GM04504 (cell line): ENCODE results near the gene USP48.

ENCODE experiments used
- DNase-seq: peaks from one replicate; pipeline ENCODE4 v3.0.0-alpha.2; 2012; ENCODE audit warnings: low read depth

The USP48 gene

DNA sequence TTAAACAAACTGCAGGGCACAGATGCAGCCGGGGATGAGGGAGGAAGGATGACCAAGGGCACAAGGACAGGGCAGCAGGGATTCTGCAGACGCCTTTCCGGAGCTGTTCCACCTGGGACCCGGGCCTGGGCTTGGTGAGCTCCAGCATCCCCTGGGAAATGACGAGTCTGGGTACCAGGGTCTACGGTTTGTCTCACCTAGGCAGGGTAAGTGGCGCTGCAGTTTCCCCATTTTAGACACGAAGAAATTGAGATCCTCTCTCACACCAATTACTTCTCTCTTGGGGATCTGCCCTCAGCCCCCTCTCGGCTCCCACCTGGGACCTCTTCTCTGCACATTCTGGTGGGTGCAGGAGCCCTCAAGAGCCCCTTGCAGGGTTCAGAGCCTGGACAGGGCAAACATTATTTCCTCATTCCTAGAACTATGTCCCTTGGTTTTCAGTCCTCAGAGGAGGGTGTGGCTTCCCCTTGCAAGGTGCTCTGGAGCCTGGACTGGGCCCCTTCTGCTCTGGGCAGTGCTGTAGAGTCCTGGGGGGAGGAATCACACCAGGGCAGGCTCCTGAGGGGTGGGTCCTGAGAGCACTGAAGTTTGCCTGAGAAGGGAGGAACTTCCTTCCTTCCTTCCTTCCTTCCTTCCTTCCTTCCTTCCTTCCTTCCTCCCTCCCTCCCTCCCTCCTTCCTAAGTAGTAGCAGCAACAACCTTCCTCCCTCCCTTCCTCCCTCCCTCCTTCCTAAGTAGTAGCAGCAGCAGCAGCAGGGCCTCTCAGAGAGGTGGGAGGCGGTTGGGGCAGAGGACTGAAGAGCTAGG lies 129.8 kb downstream of the USP48 start:
- no peak for DNase-seq

DNA sequence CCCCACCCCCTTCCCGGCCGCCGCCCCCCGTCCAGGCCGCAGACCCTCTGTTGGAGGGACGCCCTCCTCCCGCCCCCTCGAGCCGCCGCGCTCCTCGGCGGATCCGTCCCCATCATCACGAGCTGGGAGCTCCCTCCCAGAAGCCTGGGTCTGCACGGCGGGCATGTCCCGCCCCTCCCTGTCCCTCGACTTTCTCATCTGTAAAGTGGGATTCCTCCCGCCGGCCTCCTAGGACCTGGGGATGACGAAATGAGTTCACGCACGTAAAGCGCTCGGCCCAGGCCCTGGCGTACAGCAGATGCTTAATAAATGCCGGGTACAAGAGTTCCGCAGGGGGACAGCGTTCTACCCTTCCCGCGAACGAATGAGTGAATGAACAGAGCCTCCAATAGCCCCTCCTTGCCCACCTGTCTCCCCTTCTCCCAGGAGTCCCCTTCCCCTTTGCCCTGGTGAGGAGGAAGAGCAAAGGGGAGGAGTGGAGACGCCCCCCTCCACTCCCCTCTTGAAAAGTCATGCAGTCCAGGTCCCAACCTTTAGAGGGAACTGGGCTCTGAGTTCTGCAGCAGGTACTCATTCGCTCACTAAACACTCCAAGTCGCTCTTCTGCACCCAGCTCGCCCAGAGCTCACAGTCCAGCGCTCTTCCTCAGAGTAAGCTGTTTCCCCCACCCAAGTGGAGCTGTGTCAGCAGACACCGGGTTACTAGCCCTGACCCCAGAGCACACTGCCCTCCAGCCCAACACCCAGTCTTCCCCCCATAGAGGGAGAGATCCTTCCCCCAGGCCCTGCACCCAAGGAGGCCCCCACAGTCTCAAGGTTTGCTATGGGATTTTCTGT lies 130.6 kb downstream of the USP48 start:
- DNase-seq, result no peak

DNA sequence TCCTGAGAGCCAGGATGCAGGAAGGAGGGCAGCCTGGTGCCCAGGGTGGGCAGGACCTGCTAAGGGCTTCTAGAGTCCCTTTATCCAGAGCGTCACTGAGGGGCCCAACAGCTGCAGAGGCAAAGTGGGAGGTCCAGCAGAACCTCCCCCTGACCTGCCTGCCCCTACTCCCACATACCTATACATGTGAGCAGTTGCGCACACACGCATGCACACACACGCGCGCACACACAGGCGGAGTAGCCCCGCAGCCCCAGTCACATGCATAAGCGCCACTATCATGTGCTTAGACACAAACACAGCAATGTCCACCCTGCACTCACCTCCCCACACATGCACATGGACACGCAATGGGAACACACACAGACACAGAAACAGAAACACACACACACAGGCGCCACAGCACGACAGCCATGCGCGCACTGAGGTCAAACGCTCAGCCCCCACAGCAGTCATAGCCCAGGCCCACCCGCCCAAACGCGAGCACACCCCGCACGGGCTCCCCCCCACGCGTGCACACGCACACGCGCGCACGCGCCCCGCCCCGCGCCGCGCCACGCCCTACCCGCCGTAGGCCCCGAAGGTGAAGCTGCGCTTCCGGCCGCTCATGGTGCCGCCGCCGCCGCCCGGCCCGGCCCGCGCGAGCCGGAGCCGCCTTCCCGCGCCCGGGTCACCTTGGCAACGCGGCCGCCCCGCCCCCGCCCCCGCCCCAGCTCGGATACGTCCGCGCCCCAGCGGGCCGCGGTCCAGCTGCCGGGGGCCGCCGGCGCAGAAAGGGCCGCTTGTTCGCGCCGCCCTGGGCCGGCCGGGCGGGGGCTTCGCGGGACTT lies 131.5 kb downstream of the USP48 start:
- no peak for DNase-seq

DNA sequence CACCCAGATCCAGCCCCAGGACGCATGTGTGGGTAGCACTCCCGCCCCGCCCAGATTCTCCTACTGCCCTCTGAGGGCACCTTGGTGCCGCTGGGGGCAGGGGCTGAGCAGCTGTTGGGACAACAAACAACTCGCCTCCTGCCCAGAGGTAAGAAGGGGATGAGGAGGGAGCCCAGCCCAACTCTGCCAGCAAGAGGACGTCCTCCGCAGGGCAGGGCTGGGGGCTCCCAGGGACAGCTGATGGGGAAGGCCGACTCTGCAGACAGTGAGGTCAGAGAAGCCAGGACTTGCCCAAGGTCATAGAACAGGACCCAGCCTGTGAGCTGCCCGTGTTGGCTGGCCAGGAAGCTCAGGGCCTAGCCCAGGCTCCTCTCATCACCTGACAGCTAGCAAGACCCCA lies 132.5 kb downstream of the USP48 start:
- DNase-seq, result no peak

DNA sequence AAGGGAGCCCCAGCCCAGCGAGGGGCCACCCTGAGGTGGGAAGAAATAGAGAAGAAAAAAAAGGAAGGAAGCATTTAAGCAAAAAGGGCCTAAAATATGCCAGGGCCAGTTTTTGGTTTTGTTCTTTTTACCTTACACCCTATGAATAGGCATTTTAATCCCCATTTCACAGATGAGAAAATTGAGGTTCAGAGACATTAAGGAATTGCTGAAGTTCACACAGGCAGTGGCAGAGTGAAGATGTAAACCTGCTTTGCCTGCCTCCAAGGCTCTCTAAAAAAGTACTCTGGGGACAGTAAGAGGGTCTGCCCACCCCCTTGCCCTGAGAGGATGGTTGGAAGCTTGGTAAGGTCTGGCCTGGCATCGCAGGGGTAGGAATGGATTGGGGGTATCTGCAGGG lies 133.6 kb downstream of the USP48 start:
- no peak for DNase-seq

DNA sequence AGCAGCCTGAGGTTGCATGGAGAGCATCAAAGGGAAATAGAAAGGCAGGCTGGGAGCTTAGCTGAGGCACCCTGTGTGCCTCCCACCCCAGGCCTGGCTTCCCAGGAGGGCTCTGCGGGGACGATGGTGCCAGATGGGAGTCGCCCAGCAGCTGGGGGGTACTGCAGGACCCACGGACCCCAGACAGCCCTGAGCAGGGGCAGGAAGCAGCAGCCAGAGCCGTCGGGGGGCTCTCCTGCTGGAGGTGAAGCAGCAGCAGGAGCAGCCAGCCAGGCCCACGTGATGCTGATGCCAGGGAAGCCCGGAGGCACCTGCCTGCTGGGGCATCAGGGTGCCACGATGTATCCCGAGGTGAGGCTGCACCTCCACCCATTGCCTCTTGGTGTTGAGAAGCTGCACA lies 134.2 kb downstream of the USP48 start:
- DNase-seq, result no peak

DNA sequence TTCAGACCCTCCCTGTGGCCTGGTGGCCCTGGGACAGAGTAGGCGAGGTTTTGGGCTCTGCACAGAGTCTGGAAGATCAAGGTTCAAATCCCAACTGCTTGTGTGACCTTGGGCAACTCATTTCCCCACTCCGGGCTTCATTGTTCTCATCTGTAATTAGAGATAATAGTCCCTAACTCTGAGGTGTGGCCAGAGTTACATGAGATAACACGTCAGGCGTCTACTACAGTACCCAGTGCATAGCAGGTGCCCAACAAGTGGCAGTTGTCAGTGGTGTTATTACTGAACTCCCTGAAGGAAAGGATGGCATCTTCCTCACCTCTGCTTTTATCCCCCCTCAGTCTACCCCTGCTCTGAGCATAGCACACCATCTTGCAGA lies 134.6 kb downstream of the USP48 start:
- DNase-seq, result no peak

DNA sequence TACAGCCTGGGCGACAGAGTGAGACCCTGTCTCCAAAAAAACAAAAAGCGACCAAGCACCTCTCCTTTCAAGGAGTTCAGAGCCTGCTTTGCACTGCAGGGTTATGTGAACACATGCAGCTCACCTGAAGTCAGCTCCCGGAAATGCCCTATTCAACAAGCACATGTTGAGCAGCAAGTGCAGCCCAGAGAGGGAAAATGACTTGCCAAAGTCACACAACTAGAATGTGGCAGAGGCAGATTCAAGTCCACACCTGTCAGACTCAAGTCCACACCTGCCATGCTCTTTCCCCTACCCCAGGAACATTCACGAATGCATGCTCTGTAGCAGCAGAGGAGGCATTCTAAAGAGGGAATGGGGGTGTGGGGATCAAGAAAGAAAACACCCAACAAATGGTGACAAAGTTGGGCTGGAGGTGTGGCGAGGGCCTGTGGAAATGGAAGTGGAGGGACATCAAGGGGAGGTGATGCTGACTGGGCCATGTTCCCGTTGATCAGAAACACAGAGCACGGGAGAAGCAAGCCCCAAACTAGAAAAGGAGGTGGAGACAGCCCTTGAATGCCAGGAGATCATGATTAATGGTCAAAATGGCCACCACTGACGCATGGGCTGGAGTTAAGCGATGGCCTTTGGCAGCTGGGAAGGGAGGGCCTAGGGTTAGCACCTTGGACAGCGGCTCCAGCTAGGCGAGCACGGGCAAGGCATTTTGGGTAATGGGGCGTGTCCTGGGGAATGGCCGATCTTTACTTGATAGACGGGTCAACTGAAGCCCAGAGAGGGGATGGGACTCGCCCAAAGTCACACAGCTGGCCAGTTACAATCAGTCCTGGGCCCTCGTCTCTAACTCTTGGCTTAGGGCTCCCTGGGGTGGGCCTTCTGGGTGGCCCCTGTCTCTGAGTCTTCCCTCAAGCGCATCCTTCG lies 135.3 kb downstream of the USP48 start:
- peak; percentile 24 for DNase-seq

DNA sequence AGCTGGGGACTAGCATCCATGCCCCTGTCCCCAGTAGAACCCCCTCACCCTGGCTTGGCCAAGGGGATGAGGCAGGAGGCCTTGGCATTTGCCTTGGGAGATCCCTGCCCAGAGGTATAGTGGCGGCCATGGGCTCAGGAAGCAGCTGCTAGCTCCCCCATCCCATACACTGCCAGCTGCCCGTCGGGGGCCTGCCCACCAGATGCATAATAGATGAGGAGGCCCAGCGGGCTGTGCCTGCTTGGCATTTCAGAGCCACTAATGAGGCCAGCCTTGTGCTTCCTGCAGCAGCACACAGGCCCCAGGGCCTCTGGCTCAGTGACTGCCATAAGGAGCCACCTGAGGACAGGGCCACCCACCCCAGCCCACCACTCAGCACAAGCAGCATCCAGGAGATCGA lies 137.4 kb downstream of the USP48 start:
- no peak for DNase-seq

DNA sequence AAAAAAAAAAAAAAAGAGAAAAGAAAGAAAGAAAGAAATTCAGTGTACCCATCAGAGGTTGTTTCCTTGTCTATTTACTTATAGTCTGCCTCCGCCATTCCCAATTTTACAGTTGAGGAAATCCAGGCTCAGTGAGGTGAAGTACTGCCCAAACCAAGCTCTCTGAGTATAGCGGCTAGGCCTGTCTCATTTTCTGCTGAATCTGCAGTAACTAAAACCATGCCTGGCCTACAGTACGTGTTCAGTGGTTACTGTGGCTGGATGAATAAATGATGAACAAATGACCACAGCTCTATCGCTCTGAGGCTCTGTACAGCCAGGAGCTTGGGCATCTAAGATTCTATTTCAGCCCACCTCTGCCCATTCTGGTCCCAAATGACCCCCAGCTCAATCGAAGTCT lies 138.0 kb downstream of the USP48 start:
- DNase-seq, result no peak

DNA sequence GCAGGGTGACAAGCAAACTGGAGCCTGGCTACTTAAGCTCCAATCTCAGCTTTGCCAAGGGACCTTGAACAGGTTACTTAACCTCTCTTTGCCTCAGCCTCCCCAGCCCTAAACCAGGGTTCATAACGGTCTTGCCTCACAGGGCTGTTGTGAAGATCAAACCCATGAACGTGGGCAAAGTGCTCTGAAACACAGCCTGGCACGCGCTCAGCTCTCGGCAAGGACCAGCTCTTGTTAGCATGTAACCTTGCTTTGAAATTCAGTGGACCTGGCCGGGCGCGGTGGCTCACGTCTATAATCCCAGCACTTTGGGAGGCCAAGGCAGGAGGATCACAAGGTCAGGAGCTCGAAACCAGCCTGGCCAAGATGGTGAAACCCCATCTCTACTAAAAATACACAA lies 138.6 kb downstream of the USP48 start:
- no peak for DNase-seq

DNA sequence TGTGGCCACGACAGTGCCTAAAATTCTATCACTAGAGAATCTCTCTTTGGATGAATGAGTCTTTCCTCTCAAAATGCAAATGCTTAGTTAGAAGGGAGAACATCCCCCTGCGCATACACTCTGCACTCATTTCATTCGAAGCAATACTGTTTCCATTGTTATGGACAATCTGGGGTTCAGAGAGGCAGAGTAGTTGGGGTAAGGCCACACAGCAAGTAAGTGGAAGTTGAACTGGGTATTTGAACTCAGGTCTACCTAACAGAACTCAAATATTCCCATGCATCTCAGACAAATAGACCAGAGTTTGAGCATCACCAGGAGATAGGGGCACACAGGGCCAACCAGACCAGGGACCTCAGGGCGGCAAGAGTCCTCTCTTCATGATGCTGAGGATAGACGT lies 139.3 kb downstream of the USP48 start:
- DNase-seq, result no peak

DNA sequence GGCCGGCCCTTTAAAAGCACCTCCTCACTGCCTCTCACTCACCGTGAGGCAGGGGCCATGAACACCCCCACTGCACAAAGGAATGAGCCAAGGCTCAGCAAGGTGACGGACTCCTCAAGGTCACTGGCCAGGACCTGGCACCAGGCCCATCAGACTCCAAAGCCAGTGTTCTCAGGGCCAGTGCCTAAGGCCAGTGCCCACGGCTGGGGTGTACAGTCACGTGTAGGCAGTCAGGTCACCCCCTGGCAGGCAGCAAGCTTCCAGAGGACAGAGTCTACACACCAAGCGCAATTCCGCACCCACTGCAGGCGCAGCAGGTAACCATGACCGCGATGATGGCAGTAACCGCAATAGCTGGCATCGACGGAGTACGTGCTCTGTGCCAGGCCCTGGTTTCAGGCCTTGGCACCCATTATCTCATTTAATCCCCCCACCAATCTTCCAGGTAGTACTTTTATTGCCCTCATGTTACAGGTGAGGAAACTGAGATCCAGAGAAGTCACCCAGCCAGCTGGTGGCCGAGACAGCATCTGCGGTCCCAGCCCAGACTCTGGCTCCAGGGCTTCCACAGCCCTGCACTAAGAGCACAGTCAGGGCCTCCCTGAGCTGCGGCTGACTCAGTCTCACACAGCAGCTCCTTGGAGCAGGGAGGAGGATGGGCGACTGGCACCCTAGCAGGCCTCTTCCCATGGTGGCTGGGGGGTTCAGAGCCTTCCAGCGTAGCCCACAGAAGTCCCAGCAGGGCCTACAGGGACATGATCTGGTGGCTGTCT lies 140.8 kb downstream of the USP48 start:
- no peak for DNase-seq

DNA sequence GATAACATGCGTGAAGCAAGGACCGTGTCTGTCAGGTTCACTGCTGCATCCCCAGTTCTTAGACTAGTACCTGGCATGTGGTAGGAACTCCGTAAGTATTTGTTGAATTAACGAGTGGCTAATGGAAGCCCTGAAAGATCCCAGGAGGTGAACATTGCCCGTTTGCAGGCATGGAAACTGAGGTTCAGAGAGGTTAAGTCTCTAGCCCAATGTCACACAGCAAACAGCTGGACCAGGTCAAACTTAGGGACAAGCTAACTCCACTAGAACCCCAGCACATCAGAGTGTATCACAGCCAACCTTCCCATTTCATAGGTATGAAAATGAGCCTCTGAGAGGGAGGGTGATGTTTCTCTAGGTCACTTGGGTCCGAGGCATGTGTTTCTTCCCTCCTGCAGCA lies 141.4 kb downstream of the USP48 start:
- DNase-seq, result no peak

DNA sequence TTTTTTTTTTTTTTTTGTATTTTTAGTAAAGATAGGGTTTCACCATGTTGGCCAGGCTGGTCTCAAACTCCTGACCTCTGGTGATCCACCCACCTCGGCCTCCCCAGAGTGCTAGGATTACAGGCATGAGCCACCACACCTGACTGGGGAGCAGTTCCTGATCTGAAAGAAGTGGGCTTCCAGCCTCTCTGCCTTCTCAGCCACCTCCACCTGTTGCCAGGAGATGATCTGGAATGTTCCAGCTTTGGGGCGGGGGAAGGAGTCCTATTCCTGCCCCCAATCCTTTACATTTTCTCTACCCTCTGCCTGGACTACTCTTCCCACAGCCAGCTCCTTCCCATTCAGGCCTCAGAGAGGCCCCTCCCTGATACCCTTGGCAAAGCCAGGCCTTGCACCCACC lies 141.9 kb downstream of the USP48 start:
- DNase-seq, result no peak

DNA sequence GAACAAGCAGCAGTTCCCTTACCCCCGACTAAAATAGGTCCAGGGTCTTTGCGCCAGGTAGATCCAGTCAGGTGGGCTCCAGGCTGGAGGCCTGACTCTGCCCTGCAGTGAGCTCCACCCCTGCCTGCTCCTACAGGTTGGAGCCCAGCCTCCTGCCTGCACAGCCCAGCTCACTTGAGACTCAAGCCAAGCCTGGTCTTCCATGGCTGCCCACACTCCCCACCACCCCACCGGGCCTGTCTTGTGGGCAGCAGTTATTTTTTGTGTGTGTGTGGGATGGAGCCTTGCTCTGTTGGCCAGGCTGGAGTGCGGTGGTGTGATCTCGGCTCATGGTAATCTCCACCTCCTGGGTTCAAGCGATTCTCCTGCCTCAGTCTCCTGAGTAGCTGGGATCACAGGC lies 142.3 kb downstream of the USP48 start:
- no peak for DNase-seq

DNA sequence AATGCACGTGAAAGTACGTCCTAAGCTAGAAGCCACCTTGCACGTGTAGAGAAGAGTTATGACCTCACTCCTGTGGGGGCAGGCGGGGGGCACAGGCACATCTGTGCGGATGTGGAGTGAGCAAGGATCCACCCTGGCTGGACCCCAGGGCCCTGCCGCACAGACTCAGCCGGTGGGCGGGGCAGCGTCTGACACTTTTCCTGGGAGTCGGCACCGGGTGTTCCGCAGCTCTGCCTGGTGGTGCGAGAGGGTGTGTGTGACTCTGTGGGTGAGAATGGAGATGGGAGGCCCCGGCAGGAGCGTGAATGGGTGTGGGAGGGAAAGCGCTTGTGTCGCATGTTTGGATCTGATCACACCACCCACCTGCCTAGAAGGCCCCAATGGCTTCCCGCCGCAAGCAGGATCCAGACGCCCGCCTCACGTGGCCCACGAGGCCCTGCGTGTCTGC lies 143.3 kb downstream of the USP48 start:
- DNase-seq, result no peak

DNA sequence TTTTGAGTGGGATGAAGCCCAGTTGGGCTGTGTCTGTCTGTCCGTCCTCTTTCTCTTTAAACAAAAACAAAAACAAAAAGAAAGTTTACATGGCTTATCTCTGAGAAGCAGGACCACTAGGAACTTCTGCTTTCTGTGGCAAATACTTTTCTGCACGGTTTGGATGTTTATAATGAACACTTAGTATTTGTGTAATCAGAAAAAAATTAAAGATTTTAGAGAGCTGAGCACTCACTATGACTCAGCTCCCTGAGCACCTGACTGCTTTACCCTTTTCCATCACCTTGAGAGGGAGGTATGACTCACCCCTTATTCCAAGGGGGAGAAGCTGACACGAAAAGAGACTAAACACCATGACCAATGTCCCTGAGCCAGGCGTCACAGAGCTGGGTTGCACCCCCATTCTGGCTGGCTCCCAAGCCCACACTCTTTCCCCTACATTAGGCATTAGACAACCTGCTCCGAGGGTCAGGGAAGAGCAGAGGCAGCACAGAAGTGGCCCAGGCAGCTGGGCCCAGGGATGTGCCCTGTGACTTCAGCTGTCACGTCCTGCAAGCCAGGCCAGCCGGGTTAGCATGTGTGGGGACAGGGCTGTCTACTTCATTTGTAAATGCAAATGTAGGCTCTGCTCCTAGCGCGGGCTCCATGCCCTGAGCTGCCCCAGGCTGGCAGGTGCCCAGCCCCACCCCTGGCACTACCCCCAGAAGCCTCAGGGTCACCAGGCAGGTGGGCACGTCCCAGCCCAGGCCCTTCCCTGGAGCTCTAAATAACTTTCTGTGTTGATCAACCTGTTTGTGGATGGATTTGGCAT lies 144.2 kb downstream of the USP48 start:
- DNase-seq, result no peak

DNA sequence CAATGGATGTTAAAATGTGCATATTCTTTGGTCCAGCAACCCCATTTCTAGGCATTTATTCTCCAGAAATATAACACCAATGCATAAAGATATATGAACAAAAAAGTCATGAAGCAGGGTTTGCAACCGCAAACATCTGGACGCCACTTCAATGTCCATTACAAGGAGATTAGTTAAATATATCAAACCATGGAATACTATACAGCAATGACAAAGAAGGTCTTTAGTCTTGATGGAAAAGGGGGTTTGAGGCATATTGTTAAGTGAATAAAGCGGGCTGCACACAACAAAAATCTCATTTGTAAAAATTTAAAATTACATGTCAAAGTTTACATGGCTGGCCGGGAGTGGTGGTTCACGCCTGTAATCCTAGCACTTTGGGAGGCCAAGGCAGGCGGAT lies 145.4 kb downstream of the USP48 start:
- no peak for DNase-seq

DNA sequence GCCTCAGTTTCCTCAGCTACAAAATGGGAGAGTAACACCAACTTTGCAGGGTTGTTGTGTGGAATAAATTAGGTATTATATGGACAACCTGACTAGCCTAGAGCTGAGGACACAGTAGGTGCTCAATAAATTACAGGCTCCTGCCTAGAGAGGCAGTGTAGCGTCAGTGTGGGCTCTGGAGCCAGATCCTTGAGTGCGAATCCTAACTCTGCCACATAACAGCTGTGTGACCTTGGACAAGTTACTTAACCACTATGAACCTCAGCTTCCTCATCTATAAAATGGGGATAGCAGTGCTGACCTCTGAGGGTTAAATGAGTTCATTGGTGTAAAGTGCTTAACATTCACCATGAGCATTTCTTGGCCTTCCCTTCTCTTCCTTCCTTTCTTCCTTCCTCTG lies 146.9 kb downstream of the USP48 start:
- DNase-seq, result no peak
